ENCODE data around the gene VNN1.

The VNN1 gene, protein sequence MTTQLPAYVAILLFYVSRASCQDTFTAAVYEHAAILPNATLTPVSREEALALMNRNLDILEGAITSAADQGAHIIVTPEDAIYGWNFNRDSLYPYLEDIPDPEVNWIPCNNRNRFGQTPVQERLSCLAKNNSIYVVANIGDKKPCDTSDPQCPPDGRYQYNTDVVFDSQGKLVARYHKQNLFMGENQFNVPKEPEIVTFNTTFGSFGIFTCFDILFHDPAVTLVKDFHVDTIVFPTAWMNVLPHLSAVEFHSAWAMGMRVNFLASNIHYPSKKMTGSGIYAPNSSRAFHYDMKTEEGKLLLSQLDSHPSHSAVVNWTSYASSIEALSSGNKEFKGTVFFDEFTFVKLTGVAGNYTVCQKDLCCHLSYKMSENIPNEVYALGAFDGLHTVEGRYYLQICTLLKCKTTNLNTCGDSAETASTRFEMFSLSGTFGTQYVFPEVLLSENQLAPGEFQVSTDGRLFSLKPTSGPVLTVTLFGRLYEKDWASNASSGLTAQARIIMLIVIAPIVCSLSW

DNA sequence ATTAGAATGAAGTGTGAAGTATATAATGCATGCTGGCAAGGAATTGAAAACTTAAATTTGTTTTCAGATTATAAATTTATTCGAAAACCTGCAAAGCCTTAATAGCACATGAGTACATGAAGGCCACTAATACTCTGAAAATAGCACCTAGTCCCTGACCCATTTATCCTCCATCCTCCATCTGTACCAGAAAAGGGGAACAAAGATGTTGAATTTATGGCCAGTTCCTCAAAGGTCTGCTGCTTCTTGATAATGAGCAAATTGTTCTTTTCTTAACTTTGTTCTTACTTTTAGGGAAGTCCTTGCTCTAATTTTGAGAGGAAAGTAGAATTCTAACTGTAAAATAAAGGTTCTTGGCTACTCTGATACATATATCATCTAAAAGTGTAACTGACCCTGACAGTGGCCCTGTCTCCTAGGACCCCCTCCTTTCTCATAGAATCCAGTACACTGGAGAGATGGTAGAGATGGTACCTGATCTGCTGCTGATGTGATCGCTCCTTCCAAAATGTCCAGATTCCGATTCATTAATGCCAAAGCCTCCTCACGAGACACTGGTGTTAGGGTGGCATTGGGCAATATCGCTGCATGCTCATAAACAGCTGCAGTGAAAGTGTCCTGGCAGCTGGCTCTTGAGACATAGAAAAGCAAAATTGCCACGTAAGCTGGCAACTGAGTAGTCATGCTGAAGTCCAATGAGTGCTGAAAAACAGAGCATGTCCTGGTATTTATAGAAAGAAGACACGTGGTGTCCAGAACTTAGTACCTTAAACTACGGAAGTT, at the start of gene VNN1:
TSS of gene VNN1 (minus strand) at position 704 of the 783 bp plus-strand sequence. CDS start at position 684, 20 bp downstream.
- Mint-ChIP-seq H3K27me3 (ENCODE audit: low read depth) (no peaks in the 10 kb centered on the region), H3K27ac (no peak within 1 kb of the TSS), H3K36me3 (ENCODE audit: low read depth) (no peaks in the 10 kb centered on the region), H3K9me3 (no peaks in the 10 kb centered on the region), H3K4me3 (no peak within 1 kb of the TSS), H3K4me1 (no peaks in the 10 kb centered on the region)
- TF ChIP-seq, protein P1, sequence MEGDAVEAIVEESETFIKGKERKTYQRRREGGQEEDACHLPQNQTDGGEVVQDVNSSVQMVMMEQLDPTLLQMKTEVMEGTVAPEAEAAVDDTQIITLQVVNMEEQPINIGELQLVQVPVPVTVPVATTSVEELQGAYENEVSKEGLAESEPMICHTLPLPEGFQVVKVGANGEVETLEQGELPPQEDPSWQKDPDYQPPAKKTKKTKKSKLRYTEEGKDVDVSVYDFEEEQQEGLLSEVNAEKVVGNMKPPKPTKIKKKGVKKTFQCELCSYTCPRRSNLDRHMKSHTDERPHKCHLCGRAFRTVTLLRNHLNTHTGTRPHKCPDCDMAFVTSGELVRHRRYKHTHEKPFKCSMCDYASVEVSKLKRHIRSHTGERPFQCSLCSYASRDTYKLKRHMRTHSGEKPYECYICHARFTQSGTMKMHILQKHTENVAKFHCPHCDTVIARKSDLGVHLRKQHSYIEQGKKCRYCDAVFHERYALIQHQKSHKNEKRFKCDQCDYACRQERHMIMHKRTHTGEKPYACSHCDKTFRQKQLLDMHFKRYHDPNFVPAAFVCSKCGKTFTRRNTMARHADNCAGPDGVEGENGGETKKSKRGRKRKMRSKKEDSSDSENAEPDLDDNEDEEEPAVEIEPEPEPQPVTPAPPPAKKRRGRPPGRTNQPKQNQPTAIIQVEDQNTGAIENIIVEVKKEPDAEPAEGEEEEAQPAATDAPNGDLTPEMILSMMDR (IDR thresholded peaks at IDR 0.05; ENCODE audit: unreplicated experiment in 3 of 3), result no peak

DNA sequence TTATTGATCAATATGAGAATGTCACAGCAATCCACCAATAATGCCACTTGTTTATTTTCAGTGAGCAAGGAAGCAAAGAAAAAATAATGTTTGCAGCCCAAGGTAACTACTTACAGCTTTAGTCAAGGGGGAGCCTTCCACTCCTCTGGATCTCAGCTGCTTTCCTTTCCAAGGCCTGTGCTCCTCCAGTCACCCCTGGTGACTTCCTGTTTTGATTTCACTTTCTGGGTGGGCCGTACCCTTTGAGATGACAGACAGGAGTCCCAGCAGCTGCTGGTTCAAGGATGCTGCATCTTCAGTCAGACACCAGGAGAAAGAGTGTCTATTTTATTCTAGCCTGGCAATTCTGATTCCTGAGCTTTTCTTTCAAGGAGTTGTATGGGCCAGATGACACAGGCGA, 49.4 kb upstream of the VNN1 start:
- H3K27ac Mint-ChIP-seq, result peak overlapping the region; percentile 69 to 78 (median 76)
- H3K4me1 Mint-ChIP-seq, result peaks cover 17% of the 10 kb centered on the region
- H3K9me3 Mint-ChIP-seq, result no peaks in the 10 kb centered on the region
- H3K4me3 Mint-ChIP-seq, result no peak overlapping the region
- no peaks in the 10 kb centered on the region for H3K36me3 Mint-ChIP-seq (ENCODE audit: low read depth)
- TF ChIP-seq, protein P1 (IDR thresholded peaks at IDR 0.05; ENCODE audit: unreplicated experiment in 3 of 3), result no peak
- H3K27me3 Mint-ChIP-seq (ENCODE audit: low read depth), result no peaks in the 10 kb centered on the region

DNA sequence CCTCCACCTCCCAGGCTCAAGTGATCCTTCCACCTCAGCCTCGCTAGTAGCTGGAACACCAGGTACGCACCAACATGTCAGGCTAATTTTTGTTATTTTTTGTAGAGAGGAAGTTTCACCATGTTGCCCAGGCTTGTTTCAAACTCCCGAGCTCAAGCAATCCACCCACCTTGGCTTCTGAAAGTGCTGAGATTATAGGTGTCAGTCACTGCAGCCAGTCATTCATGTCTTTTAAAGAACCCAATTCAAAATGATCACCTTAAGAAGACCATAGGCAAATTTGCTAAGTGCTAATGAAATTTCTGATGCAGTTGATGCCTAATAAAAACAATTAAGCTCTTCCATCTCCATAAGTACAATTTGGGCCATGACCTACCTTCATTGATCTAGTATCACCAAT, 46.4 kb upstream of the VNN1 start:
- no peak overlapping the region for H3K4me3 Mint-ChIP-seq
- H3K4me1 Mint-ChIP-seq, result peaks cover 11% of the 10 kb centered on the region
- no peaks in the 10 kb centered on the region for H3K27me3 Mint-ChIP-seq (ENCODE audit: low read depth)
- TF ChIP-seq, protein P1 (IDR thresholded peaks at IDR 0.05; ENCODE audit: unreplicated experiment in 3 of 3), result no peak
- no peak overlapping the region for H3K27ac Mint-ChIP-seq
- H3K36me3 Mint-ChIP-seq (ENCODE audit: low read depth), result no peaks in the 10 kb centered on the region
- no peaks in the 10 kb centered on the region for H3K9me3 Mint-ChIP-seq

DNA sequence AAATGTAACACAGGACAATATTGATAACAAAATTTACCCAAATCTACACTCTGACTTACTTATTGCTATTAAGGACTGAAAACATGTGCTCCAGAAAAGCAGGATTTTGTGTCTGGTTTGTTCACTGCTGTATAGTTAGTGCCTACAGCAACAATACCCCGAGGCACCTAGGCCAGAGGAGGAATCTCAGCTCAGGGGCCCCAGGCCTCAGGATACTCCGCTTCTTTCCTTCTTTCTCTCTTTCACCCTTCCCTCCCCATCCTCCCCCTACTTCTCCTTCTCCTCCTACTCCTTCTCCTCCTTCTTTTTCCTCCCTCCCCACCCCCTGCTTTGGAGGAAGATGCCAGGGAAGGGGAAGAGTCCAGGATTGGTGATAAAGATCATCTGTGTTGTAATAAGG, 44.8 kb upstream of the VNN1 start:
- TF ChIP-seq, protein P1 (IDR thresholded peaks at IDR 0.05; ENCODE audit: unreplicated experiment in 3 of 3), result no peak
- Mint-ChIP-seq H3K27me3 (ENCODE audit: low read depth) (no peaks in the 10 kb centered on the region), H3K4me3 (no peak overlapping the region), H3K4me1 (no peaks in the 10 kb centered on the region), H3K9me3 (no peaks in the 10 kb centered on the region), H3K27ac (no peak overlapping the region), H3K36me3 (ENCODE audit: low read depth) (no peaks in the 10 kb centered on the region)

DNA sequence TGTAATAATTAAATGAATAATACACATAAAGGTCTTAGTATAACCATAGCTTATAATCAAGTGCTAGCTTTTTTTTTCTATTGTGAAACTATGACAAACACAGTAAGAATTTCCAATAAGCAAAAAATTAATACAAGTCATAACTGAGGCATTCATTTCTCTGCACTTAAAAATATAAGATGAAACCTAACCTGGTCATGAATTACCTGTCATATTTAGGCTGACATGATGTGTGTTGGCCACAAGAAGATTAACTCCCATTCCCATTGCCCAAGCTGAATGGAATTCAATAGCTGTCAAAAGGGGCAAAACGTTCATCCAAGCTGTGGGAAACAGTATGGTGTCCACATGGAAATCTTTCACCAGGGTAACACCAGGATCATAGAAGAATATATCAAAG, 38.4 kb upstream of the VNN1 start:
- Mint-ChIP-seq H3K4me1 (no peaks in the 10 kb centered on the region), H3K4me3 (no peak overlapping the region), H3K27ac (no peak overlapping the region), H3K27me3 (ENCODE audit: low read depth) (no peaks in the 10 kb centered on the region), H3K36me3 (ENCODE audit: low read depth) (no peaks in the 10 kb centered on the region), H3K9me3 (no peaks in the 10 kb centered on the region)
- TF ChIP-seq, protein P1 (IDR thresholded peaks at IDR 0.05; ENCODE audit: unreplicated experiment in 3 of 3), result no peak

All from nephron (organoid).